Measurements from ENCODE around the gene GAB1. TPM values are rescaled to one million over a fixed set of nuclear protein-coding genes. Genes with fewer than 3 reads are reported as not detected.

The GAB1 gene
- total and polyA plus RNA-seq, 2 of the 13 experiments (the other 11 are each of a cell fraction or from before 2014, with no cell fraction given), result 8.7 to 14.7 TPM

DNA sequence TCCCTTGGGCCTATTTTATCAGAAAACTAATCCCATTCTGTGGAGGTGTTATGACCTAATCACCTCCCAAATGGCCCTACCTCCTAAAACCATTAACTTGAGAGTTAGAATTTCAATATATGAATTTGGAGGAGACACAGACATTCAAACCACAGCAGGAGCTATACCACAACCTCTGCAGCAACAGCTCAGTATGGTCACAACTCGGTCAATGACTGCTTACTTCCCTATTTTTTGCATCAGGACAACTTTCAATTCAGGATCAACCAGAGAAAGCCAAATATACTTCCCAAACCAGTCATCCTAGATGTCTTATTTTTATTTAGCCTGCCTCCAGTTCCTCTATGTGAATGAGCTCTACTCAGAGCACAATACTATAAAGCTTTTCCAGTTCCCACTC is 165.6 kb downstream of the GAB1 start:
- BruUV-seq (replicated peaks), result no TSS peak
- no peak overlapping the region for H3K9ac ChIP-seq (ENCODE audit: insufficient read depth, low read depth, low read length)
- H4K20me1 ChIP-seq (ENCODE audit: insufficient read depth, low read length), result no peaks in the 10 kb centered on the region
- H3K4me1 ChIP-seq (ENCODE audit: insufficient read depth, low read length), result no peaks in the 10 kb centered on the region
- no peak for DNase-seq (ENCODE audit: low spot score)
- no peak overlapping the region for H3K27ac ChIP-seq (ENCODE audit: extremely low read length, insufficient read depth, low read length)
- ChIA-PET POLR2A (no interaction called here), CTCF (ENCODE audit: low intra/inter-chr PET ratio, low total read pairs) (no interaction called here)
- no peak overlapping the region for H2AFZ ChIP-seq (ENCODE audit: low read length)
- no peak overlapping the region for H3K4me2 ChIP-seq (ENCODE audit: low read depth, low read length)
- ATAC-seq, result no peak
- intact Hi-C loops (cut with micrococcal nuclease; ENCODE audit: unreplicated experiment) (no loop called here), in situ Hi-C loops (cut with HindIII; ENCODE audit: extremely low pct_ligation_motif_present, low pct_unique_long_range_greater_than_20kb) (loop anchor here (25.0 kb wide), 1 partner anchor 1610 kb away; no protein-coding TSS in a partner anchor)
- no peaks in the 10 kb centered on the region for H3K9me3 ChIP-seq (ENCODE audit: low read length)
- H3K79me2 ChIP-seq (ENCODE audit: insufficient read depth, low read length), result no peaks in the 10 kb centered on the region
- FAIRE-seq, result no peak
- 0% methylated on average over 1 of the region's 1 CpG for WGBS (ENCODE audit: low lambda C conversion rate)
- H3K4me3 ChIP-seq (replicated peaks in 1 of 3; ENCODE audit: insufficient read depth in 1 of 3, low read depth in 2 of 3, low read length in 3 of 3), result no peak overlapping the region
- H3K27me3 ChIP-seq (ENCODE audit: control insufficient read depth in 1 of 2, insufficient read depth in 2 of 2, low read length in 2 of 2), result no peaks in the 10 kb centered on the region
- H3K36me3 ChIP-seq (replicated peaks in 1 of 2; ENCODE audit: control insufficient read depth in 1 of 2, insufficient read depth in 2 of 2, low read length in 2 of 2), result no peaks in the 10 kb centered on the region
- TF ChIP-seq PRDM15 (CRISPR knock-in tag; IDR thresholded peaks at IDR 0.05) (no peak), ZNF124 (CRISPR knock-in tag; IDR thresholded peaks at IDR 0.05) (no peak), ZNF337 (CRISPR knock-in tag; IDR thresholded peaks at IDR 0.05; ENCODE audit: borderline replicate concordance, low read depth) (no peak), ZNF549 (CRISPR knock-in tag; IDR thresholded peaks at IDR 0.05) (no peak), POLR2AphosphoS2 (IDR thresholded peaks at IDR 0.05; ENCODE audit: low read depth, low read length) (no peak), DNMT1 (CRISPR knock-in tag; IDR thresholded peaks at IDR 0.05) (no peak), ZNF274 (CRISPR knock-in tag; IDR thresholded peaks at IDR 0.05) (no peak), TERF1 (CRISPR knock-in tag; IDR thresholded peaks at IDR 0.05) (no peak), ZNF703 (CRISPR knock-in tag; IDR thresholded peaks at IDR 0.05; ENCODE audit: borderline replicate concordance) (no peak), ZNF460 (CRISPR knock-in tag; IDR thresholded peaks at IDR 0.05; ENCODE audit: borderline replicate concordance) (no peak), ZMAT5 (CRISPR knock-in tag; IDR thresholded peaks at IDR 0.05; ENCODE audit: borderline replicate concordance, low read depth) (no peak), SIN3B (IDR thresholded peaks at IDR 0.05; ENCODE audit: low read length) (no peak), NFE2L2 (IDR thresholded peaks at IDR 0.05; ENCODE audit: low read length) (no peak), EZH2 (conservative IDR thresholded peaks at IDR 0.05; ENCODE audit: low read depth, low read length) (no peak)
- TF ChIP-seq, protein P1, sequence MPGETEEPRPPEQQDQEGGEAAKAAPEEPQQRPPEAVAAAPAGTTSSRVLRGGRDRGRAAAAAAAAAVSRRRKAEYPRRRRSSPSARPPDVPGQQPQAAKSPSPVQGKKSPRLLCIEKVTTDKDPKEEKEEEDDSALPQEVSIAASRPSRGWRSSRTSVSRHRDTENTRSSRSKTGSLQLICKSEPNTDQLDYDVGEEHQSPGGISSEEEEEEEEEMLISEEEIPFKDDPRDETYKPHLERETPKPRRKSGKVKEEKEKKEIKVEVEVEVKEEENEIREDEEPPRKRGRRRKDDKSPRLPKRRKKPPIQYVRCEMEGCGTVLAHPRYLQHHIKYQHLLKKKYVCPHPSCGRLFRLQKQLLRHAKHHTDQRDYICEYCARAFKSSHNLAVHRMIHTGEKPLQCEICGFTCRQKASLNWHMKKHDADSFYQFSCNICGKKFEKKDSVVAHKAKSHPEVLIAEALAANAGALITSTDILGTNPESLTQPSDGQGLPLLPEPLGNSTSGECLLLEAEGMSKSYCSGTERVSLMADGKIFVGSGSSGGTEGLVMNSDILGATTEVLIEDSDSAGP (CRISPR knock-in tag; IDR thresholded peaks at IDR 0.05; ENCODE audit: borderline replicate concordance), result no peak
- TF ChIP-seq, protein P2, sequence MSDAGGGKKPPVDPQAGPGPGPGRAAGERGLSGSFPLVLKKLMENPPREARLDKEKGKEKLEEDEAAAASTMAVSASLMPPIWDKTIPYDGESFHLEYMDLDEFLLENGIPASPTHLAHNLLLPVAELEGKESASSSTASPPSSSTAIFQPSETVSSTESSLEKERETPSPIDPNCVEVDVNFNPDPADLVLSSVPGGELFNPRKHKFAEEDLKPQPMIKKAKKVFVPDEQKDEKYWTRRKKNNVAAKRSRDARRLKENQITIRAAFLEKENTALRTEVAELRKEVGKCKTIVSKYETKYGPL (CRISPR knock-in tag; IDR thresholded peaks at IDR 0.05), result no peak
- TF ChIP-seq, protein P3, sequence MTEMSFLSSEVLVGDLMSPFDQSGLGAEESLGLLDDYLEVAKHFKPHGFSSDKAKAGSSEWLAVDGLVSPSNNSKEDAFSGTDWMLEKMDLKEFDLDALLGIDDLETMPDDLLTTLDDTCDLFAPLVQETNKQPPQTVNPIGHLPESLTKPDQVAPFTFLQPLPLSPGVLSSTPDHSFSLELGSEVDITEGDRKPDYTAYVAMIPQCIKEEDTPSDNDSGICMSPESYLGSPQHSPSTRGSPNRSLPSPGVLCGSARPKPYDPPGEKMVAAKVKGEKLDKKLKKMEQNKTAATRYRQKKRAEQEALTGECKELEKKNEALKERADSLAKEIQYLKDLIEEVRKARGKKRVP (CRISPR knock-in tag; IDR thresholded peaks at IDR 0.05), result no peak
